GM18498 (cell line): ENCODE measurements around the gene MYDGF.
"Not testable (repeated sequence)": the region's sequence is repeated elsewhere in the genome, so short reads cannot be mapped to it uniquely, and the experiment has no call there.

Source experiments
- ATAC-seq: cut with Tn5 transposase; IDR thresholded peaks from one replicate; pipeline ENCODE4 v1.9.1; 2021; ENCODE audit warnings: mild to moderate bottlenecking, moderate library complexity; ENCODE audit not compliant: unreplicated experiment

Gene MYDGF

DNA sequence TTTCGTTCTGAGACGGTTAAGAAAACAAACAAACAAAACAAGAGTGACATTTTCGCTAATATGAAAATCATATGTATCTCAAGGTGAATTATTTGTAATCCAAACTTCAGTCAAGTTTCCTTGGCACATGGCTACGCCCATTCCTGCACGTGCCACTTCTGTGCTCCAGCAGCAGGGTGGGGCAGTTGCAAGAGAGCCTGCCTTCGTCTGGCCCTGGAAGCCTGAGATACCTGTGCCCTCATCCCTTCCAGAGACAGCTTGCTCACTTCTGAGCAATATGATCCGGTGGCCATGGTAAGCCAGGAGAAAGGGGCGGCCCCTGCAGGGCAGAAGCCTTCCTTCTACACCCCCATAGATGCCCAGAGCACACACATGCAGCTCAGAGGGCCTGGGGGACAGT is 31.4 kb upstream of the MYDGF start:
- ATAC-seq, result no peak

- no peak for ATAC-seq
These were observed 30.5 kb upstream of the MYDGF start for GRCh38 chr19:4700693-4700970.

GRCh38 chr19:4699826-4700692 is 29.9 kb upstream of the MYDGF start:
- ATAC-seq, result no peak

GRCh38 chr19:4697304-4697703 is 27.2 kb upstream of the MYDGF start:
- ATAC-seq, result no peak

DNA sequence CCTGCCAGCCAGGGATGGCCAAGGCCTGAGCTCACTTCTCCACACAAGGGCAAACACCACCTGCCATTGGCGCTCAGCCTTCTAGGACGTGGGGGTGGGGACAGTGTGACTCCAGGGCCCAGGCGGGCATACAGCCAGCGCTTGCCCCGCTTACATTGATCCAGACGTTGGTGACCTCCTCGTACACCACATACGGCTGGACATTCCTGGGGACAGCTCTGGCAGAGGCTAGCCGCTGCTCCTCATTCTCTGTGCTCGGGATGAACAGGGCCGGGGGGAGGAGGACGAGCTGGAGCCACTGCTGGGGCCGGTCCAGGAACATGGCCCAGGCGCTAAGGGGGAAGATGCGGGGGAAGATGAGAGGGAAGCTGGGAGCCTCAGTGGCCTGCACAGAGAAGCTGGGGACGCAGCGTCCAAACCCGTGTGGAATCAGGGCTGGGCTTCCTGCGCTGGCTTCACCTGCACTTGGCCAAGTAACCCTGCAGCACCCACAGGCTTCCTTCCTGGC is 25.1 kb upstream of the MYDGF start:
- no peak for ATAC-seq

- no peak for ATAC-seq
These were observed 24.3 kb upstream of the MYDGF start for GRCh38 chr19:4694211-4694987.

DNA sequence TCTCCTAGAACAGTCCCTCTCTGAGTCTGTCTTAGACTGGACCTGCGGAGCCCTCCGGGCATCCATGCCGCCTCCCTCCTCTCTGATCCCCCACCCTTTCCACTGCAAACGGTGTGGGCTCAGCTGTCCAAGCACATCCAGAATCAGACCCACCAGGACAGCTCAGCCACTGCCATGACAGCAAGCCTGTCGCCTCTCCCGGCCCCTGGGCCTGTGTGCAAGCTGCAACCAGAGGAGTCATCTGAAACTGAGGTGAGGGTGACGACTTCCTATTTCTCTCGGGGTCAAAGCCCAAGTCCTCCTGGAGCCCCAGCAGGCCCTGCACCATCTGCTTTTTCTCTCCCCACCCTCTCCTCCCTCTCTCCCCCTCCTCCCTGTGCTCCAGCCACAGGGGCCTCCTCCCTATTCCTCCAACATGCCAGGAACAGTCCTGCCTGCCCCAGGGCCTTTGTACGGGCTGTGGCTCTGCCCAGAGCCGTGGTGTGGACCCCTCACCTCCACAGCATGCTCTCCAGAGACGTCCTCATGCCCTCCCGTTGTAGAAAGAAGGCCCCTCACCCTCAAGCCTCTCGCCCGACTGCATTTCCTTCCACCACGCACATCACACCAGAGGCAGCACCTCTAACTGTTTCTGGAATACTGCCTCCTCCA is 23.5 kb upstream of the MYDGF start:
- no peak for ATAC-seq

DNA sequence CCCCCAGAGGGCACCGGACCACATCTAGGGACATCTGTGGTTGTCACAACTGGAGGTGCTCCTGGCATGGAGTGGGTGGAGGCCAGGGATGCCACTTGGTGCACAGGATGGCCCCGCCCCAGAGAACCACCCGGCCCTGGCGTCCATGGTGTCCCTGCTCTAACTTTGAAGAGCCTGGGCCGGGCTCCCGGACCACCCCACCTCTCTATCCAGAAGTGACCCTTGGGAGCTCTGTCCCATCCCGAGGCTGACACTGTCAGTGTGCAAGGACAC is 22.9 kb upstream of the MYDGF start:
- ATAC-seq, result no peak

- no peak for ATAC-seq
These were observed 22.3 kb upstream of the MYDGF start for GRCh38 chr19:4692251-4693077.

DNA sequence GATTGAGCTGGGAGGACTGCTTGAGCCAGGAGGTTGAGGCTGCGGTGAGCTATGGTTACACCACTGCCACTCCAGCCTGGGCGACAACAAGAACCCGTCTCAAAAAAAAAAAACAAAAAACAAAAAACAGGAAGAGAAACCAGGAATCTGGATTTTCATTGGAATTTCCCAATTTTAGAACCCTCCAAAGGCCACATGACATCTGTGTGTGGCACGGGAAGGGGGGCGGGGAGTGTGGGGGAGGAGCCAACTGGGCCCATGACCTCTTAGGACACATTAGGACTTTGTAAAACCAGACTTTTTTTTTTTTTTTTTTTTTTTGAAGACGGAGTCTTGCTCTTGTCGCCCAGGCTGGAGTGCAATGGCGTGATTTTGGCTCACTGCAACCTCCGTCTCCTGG is 21.2 kb upstream of the MYDGF start:
- ATAC-seq, result no peak

DNA sequence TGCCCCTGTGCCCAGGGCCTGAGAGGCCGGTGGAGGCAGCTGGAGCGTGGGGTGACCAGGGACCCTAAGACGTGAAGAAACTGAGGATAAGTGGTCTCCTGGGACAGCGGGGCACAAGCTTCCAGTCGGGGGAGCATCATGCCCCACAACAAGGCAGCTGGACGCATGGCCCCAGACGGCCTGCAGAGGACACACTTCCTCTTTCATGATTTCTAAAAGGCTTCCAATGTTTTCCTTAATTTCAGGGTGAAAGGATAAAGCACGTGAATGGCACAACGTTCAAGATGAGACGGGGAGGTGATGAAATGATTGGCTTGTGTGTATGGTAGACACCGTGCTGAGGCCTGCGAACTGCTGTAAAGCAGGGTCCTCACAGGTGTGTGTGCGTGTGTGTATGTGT is 20.2 kb upstream of the MYDGF start:
- ATAC-seq, result no peak

DNA sequence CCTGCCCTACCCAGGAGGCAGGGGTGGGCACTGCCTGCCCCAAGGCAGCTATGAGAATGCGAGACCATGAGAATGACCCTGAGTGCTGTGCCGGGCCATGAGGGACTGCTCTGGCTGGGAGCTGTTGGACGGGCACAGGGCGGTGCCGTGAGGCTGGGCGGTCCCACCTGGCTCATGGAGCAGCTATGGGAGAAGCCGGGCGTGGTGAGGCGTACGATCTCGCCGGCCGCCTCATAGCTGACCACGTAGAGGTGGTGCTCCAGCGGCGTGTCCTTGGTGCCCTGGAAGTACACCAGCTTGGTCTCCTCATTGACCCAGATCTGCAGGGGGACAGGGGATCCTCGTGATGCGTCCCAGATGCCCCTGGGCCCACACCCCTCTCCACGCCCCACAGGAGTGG is 19.3 kb upstream of the MYDGF start:
- ATAC-seq, result no peak

- no peak for ATAC-seq
These were observed 18.4 kb upstream of the MYDGF start for GRCh38 chr19:4688587-4688986.

DNA sequence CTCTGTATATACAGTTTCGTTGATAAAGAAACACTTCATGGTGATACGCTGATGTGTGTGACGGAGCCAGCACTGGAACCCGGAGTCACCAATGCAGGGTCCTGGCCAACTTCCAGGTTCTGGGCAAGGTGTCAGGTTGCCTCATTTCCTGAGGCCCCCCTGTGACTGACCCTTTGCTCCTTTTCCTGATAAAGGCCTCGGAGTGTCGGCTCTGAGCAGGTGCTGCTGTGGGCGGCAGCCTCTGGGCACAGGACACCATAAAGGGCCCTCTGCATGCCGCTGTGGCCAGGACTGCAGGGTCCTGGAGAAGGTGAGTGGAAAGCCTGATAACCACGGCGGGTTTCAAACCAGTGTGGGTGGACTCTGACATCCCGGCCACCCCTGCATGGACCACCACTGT is 17.3 kb upstream of the MYDGF start:
- no peak for ATAC-seq

- no peak for ATAC-seq
These were observed 16.6 kb upstream of the MYDGF start for GRCh38 chr19:4686700-4687099.

- no peak for ATAC-seq
These were observed 14.4 kb upstream of the MYDGF start for GRCh38 chr19:4684312-4685095.

DNA sequence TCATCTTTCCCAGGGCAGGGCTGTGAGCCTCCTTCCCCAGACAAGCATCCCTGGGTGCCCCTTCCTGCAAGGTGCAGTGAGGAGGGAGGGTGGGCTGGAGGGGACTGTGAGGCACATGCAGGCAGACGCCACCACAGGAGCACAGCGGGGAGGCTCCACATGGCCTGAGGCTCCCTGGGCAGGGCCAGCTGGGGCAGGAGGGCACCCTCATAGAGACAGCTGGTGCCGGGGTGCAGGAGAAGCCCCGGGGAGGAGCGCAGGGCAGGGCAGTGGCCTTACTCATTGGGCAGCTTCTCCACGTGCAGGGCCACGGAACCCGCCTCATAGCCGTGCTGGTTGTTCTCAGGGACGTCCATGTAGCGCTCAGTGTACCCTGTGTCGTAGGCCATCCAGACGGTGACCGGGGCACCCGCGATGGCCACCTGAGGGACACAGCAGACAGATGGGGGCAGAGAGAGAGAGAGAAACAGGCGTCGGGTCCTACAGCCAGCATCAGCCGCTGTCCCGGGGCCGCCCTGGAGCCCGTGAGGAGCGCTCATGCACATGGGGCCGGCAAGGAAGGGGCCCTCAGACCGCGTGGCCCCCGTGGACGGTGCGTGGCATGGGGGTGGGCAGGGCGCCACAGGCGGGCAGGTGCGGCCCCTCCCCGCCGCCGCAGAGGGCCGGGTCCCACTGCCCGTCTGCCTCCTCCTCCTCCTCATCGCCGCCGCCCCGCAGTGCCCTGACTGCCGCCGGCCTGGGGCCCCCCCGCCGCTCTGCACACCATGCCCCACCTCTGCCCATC is 12.5 kb upstream of the MYDGF start:
- ATAC-seq, result no peak

DNA sequence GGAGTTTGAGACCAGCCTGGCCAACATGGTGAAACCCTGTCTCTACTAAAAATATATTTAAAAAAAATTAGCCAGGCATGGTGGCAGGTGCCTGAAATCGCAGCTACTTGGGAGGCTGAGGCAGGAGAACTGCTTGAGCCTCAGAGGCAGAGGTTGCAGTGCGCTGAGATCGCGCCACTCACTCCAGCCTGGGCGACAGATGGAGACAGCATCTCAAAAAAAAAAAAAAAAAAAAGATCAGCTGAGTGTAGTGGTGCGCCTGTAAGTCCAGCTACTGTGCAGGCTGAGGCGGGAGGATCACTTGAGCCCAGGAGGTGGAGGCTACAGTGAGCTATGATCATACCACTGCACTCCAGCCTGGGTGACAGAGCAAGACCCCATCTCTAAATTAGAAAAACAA is 9.9 kb upstream of the MYDGF start:
- not testable (repeated sequence) for ATAC-seq

- ATAC-seq, result no peak
These were observed 9.0 kb upstream of the MYDGF start for GRCh38 chr19:4678881-4679790.
